CD4-positive, alpha-beta T cell treated with Interferon gamma for 1 hour (primary cell): Measurements from ENCODE around the gene RIPK3.
A peak's percentile ranks its signal among the peaks of the same experiment; 100 is the strongest.

Experiments
- DNase-seq: peaks from one replicate; pipeline ENCODE4 v3.0.0-alpha.2; 2020

RIPK3 gene

GRCh38 chr14:24343795-24344660, 4.2 kb upstream of the RIPK3 start:
- no peak for DNase-seq

GRCh38 chr14:24342889-24343288, 3.1 kb upstream of the RIPK3 start:
- no peak for DNase-seq

- no peak for DNase-seq
These were observed 815 bp upstream of the RIPK3 start for GRCh38 chr14:24340606-24341005.

GRCh38 chr14:24338843-24339242, 948 bp downstream of the RIPK3 start:
- no peak for DNase-seq

GRCh38 chr14:24337824-24338175, 2.0 kb downstream of the RIPK3 start:
- DNase-seq = no peak

- no peak for DNase-seq
These were observed 2.5 kb downstream of the RIPK3 start for GRCh38 chr14:24337144-24337823.

- no peak for DNase-seq
These were observed 4.2 kb downstream of the RIPK3 start for GRCh38 chr14:24335461-24336171.

- DNase-seq = no peak
These were observed 5.1 kb downstream of the RIPK3 start, which contains the start of gene ADCY4 for GRCh38 chr14:24334431-24335291. ADCY4 (minus strand) TSS chr14:24335071; CDS start chr14:24334652, 419 bp downstream.

- peak; percentile 89 for DNase-seq
These were observed 7.4 kb downstream of the RIPK3 start for GRCh38 chr14:24332268-24332993.

- DNase-seq = no peak
These were observed 8.0 kb downstream of the RIPK3 start for GRCh38 chr14:24331731-24332267.

GRCh38 chr14:24330973-24331674, 8.7 kb downstream of the RIPK3 start:
- no peak for DNase-seq

- DNase-seq = peak; percentile 83
These were observed 10.1 kb downstream of the RIPK3 start for GRCh38 chr14:24329736-24330135.

GRCh38 chr14:24329073-24329663, 10.6 kb downstream of the RIPK3 start:
- DNase-seq = no peak

GRCh38 chr14:24327914-24328313, 11.9 kb downstream of the RIPK3 start:
- peak; percentile 39 for DNase-seq

- no peak for DNase-seq
These were observed 12.5 kb downstream of the RIPK3 start for GRCh38 chr14:24327303-24327702.

- no peak for DNase-seq
These were observed 13.8 kb downstream of the RIPK3 start for GRCh38 chr14:24325963-24326362.

GRCh38 chr14:24325041-24325530, 14.7 kb downstream of the RIPK3 start:
- DNase-seq = no peak

GRCh38 chr14:24324024-24324423, 15.8 kb downstream of the RIPK3 start:
- no peak for DNase-seq

- no peak for DNase-seq
These were observed 16.4 kb downstream of the RIPK3 start for GRCh38 chr14:24323341-24323740.

- DNase-seq = no peak
These were observed 17.1 kb downstream of the RIPK3 start for GRCh38 chr14:24322672-24323071.
